WERI-Rb-1 (cell line): ENCODE measurements around the gene CSN3.
"Not testable (repeated sequence)": the region's sequence is repeated elsewhere in the genome, so short reads cannot be mapped to it uniquely, and the experiment has no call there.

Experiments used
- DNase-seq: peaks from one replicate; pipeline ENCODE4 v3.0.0-alpha.2; 2020
- H3K27ac ChIP-seq: fragments of 250-450 bp; sonication (Bioruptor Pico); 2 replicates; pipeline ENCODE4 v1.5.1; 2020; ENCODE audit warnings: mild to moderate bottlenecking, moderate library complexity
- H3K27me3 ChIP-seq: fragments of 250-450 bp; sonication (Bioruptor Pico); 2 replicates; pipeline ENCODE4 v1.5.1; 2021; ENCODE audit warnings: mild to moderate bottlenecking, low read depth, moderate library complexity; ENCODE audit not compliant: insufficient read depth, severe bottlenecking
- H3K36me3 ChIP-seq: fragments of 250-450 bp; sonication (Bioruptor Pico); 2 replicates; pipeline ENCODE4 v1.5.1; 2020; ENCODE audit warnings: mild to moderate bottlenecking, moderate library complexity
- H3K4me3 ChIP-seq: 2 replicates; pipeline ENCODE4 v1.5.1; 2011; ENCODE audit warnings: low read depth, mild to moderate bottlenecking, control low read depth, low read length
- H3K9me3 ChIP-seq: fragments of 250-450 bp; sonication (Bioruptor Pico); 2 replicates; pipeline ENCODE4 v1.5.1; 2021; ENCODE audit warnings: mild to moderate bottlenecking, moderate library complexity; ENCODE audit not compliant: severe bottlenecking
- CTCF ChIP-seq: IDR thresholded peaks from 2 replicates; pipeline ENCODE4 v1.5.1; 2011; ENCODE audit warnings: low read depth, mild to moderate bottlenecking, control low read depth, inconsistent platforms, low read length

CSN3 gene

GRCh38 chr4:70242297-70242696, at the start of gene CSN3:
Gene CSN3 (plus strand): TSS chr4:70242597. CDS start chr4:70244820, 2,223 bp downstream.
- not testable (repeated sequence) for H3K36me3 ChIP-seq, DNase-seq, H3K4me3 ChIP-seq, H3K27ac ChIP-seq, H3K27me3 ChIP-seq, H3K9me3 ChIP-seq

GRCh38 chr4:70192895-70193294, 49.5 kb upstream of the CSN3 start:
- H3K27ac ChIP-seq, result no peak overlapping the region
- H3K4me3 ChIP-seq, result no peak overlapping the region
- no peaks in the 10 kb centered on the region for H3K27me3 ChIP-seq
- H3K9me3 ChIP-seq, result peaks cover 2% of the 10 kb centered on the region
- no peak for DNase-seq
- H3K36me3 ChIP-seq, result no peaks in the 10 kb centered on the region
- TF ChIP-seq CTCF, result no peak

GRCh38 chr4:70195425-70195824, 47.0 kb upstream of the CSN3 start, which contains the start of gene ODAM:
Gene ODAM (plus strand): TSS chr4:70195725. CDS start chr4:70196544, 819 bp downstream.
- DNase-seq, result no peak
- no peak within 1 kb of the TSS for H3K4me3 ChIP-seq
- no peak within 1 kb of the TSS for H3K27ac ChIP-seq
- no peak for TF ChIP-seq CTCF
- H3K36me3 ChIP-seq, result no peaks in the 10 kb centered on the region
- peaks cover 2% of the 10 kb centered on the region for H3K9me3 ChIP-seq
- no peaks in the 10 kb centered on the region for H3K27me3 ChIP-seq

GRCh38 chr4:70196857-70197256, 45.5 kb upstream of the CSN3 start:
- Histone ChIP-seq H3K27me3 (no peaks in the 10 kb centered on the region), H3K9me3 (no peaks in the 10 kb centered on the region), H3K4me3 (no peak overlapping the region), H3K27ac (no peak overlapping the region), H3K36me3 (no peaks in the 10 kb centered on the region)
- no peak for DNase-seq
- no peak for TF ChIP-seq CTCF

- no peak for TF ChIP-seq CTCF
- Histone ChIP-seq H3K9me3 (no peaks in the 10 kb centered on the region), H3K4me3 (no peak overlapping the region), H3K27ac (no peak overlapping the region), H3K27me3 (no peaks in the 10 kb centered on the region), H3K36me3 (no peaks in the 10 kb centered on the region)
- no peak for DNase-seq
Observed at GRCh38 chr4:70197842-70198241, 44.6 kb upstream of the CSN3 start.

GRCh38 chr4:70203601-70204000, 38.8 kb upstream of the CSN3 start:
- TF ChIP-seq CTCF, result no peak
- Histone ChIP-seq H3K27ac (no peak overlapping the region), H3K27me3 (no peaks in the 10 kb centered on the region), H3K9me3 (no peaks in the 10 kb centered on the region), H3K4me3 (no peak overlapping the region), H3K36me3 (no peaks in the 10 kb centered on the region)
- DNase-seq, result no peak

GRCh38 chr4:70212752-70213151, 29.6 kb upstream of the CSN3 start:
- not testable (repeated sequence) for H3K27me3 ChIP-seq, H3K27ac ChIP-seq, H3K36me3 ChIP-seq, H3K4me3 ChIP-seq, DNase-seq, H3K9me3 ChIP-seq

GRCh38 chr4:70216109-70216508, 26.3 kb upstream of the CSN3 start:
- not testable (repeated sequence) for H3K9me3 ChIP-seq, H3K36me3 ChIP-seq, DNase-seq, H3K27me3 ChIP-seq, H3K4me3 ChIP-seq, H3K27ac ChIP-seq

GRCh38 chr4:70216550-70216949, 25.8 kb upstream of the CSN3 start:
- not testable (repeated sequence) for H3K36me3 ChIP-seq, H3K9me3 ChIP-seq, H3K4me3 ChIP-seq, DNase-seq, H3K27me3 ChIP-seq
- H3K27ac ChIP-seq, result peak overlapping the region; percentile 81

- not testable (repeated sequence) for H3K4me3 ChIP-seq, H3K36me3 ChIP-seq, DNase-seq, H3K9me3 ChIP-seq, H3K27me3 ChIP-seq
- H3K27ac ChIP-seq, result peak overlapping the region; percentile 71
Observed at GRCh38 chr4:70221389-70221788, 21.0 kb upstream of the CSN3 start.
